RWPE2 (cell line): ENCODE measurements around the gene ADCY2.

ENCODE experiments used
- ATAC-seq: fragments of 200-7000 bp; cut with Tn5 transposase; 3 replicates; pipeline ENCODE4 v1.9.1; 2021; ENCODE audit warnings: low read depth
- DNase-seq: peaks from one replicate; pipeline ENCODE4 v3.0.0-alpha.2; 2020; ENCODE audit warnings: low spot score
- H3K27ac ChIP-seq: fragments of 450-650 bp; 2 replicates; pipeline ENCODE4 v1.5.1; 2017; ENCODE audit warnings: mild to moderate bottlenecking; ENCODE audit not compliant: poor library complexity, severe bottlenecking
- H3K27me3 ChIP-seq: fragments of 250-450 bp; sonication (Bioruptor Pico); 2 replicates; pipeline ENCODE4 v1.5.1; 2021; ENCODE audit warnings: mild to moderate bottlenecking, moderate library complexity; ENCODE audit not compliant: insufficient read depth, poor library complexity, severe bottlenecking
- H3K36me3 ChIP-seq: fragments of 250-450 bp; sonication (Bioruptor Pico); 2 replicates; pipeline ENCODE4 v1.5.1; 2020; ENCODE audit warnings: low read depth, mild to moderate bottlenecking, moderate library complexity
- H3K4me1 ChIP-seq: fragments of 250-450 bp; sonication (Bioruptor Pico); 2 replicates; pipeline ENCODE4 v1.5.1; 2021; ENCODE audit warnings: mild to moderate bottlenecking, moderate library complexity; ENCODE audit not compliant: insufficient read depth, poor library complexity, severe bottlenecking
- H3K4me3 ChIP-seq: fragments of 250-450 bp; sonication (Bioruptor Pico); 2 replicates; pipeline ENCODE4 v1.5.1; 2021; ENCODE audit warnings: mild to moderate bottlenecking, moderate library complexity; ENCODE audit not compliant: severe bottlenecking
- H3K9me3 ChIP-seq: fragments of 250-450 bp; sonication (Bioruptor Pico); 2 replicates; pipeline ENCODE4 v1.5.1; 2021; ENCODE audit warnings: mild to moderate bottlenecking, moderate library complexity; ENCODE audit not compliant: severe bottlenecking
- CTCF ChIP-seq: fragments of 450-650 bp; IDR thresholded peaks from one replicate; pipeline ENCODE4 v1.5.1; 2017; ENCODE audit warnings: mild to moderate bottlenecking, moderate library complexity; ENCODE audit not compliant: poor library complexity, severe bottlenecking

The ADCY2 gene

GRCh38 chr5:7663808-7664207 is 267.9 kb downstream of the ADCY2 start:
- Histone ChIP-seq H3K36me3 (no peaks in the 10 kb centered on the region), H3K4me1 (peaks cover 5% of the 10 kb centered on the region), H3K4me3 (no peak overlapping the region), H3K27me3 (no peaks in the 10 kb centered on the region), H3K9me3 (peaks cover 2% of the 10 kb centered on the region), H3K27ac (no peak overlapping the region)
- DNase-seq (no peak), ATAC-seq (no peak)
- no peak for TF ChIP-seq CTCF

- DNase-seq = no peak
- H3K9me3 ChIP-seq = peaks cover 2% of the 10 kb centered on the region
- H3K27ac ChIP-seq = no peak overlapping the region
Measured at GRCh38 chr5:7664208-7664607, 268.3 kb downstream of the ADCY2 start.

GRCh38 chr5:7667216-7667767 is 271.4 kb downstream of the ADCY2 start:
- no peaks in the 10 kb centered on the region for H3K27me3 ChIP-seq
- ATAC-seq = peak; percentile 90

More at GRCh38 chr5:7664208-7664607, 268.3 kb downstream of the ADCY2 start:
- ATAC-seq = no peak
- no peak for TF ChIP-seq CTCF
- Histone ChIP-seq H3K4me3 (no peak overlapping the region), H3K36me3 (no peaks in the 10 kb centered on the region), H3K4me1 (peaks cover 5% of the 10 kb centered on the region), H3K27me3 (no peaks in the 10 kb centered on the region)

GRCh38 chr5:7668161-7668560 is 272.2 kb downstream of the ADCY2 start:
- no peak for TF ChIP-seq CTCF
- no peaks in the 10 kb centered on the region for H3K27me3 ChIP-seq
- H3K27ac ChIP-seq = peak overlapping the region; percentile 32
- no peaks in the 10 kb centered on the region for H3K36me3 ChIP-seq
- H3K9me3 ChIP-seq = peaks cover 2% of the 10 kb centered on the region
- peaks cover 5% of the 10 kb centered on the region for H3K4me1 ChIP-seq
- no peak for ATAC-seq
- no peak for DNase-seq
- no peak overlapping the region for H3K4me3 ChIP-seq

More at GRCh38 chr5:7667216-7667767, 271.4 kb downstream of the ADCY2 start:
- H3K27ac ChIP-seq = peak overlapping the region; percentile 32
- peaks cover 2% of the 10 kb centered on the region for H3K9me3 ChIP-seq
- peaks cover 5% of the 10 kb centered on the region for H3K4me1 ChIP-seq
- no peaks in the 10 kb centered on the region for H3K36me3 ChIP-seq
- DNase-seq = no peak
- H3K4me3 ChIP-seq = no peak overlapping the region
- TF ChIP-seq CTCF = no peak

- ATAC-seq (no peak), DNase-seq (no peak)
- H3K27me3 ChIP-seq = no peaks in the 10 kb centered on the region
- no peaks in the 10 kb centered on the region for H3K36me3 ChIP-seq
- peaks cover 5% of the 10 kb centered on the region for H3K4me1 ChIP-seq
- H3K4me3 ChIP-seq = no peak overlapping the region
- H3K27ac ChIP-seq = no peak overlapping the region
- H3K9me3 ChIP-seq = peaks cover 2% of the 10 kb centered on the region
- TF ChIP-seq CTCF = no peak
Measured at GRCh38 chr5:7668627-7669026, 272.7 kb downstream of the ADCY2 start.
